ENCODE measurements around the gene CDH4. TPM values are rescaled to one million over a fixed set of nuclear protein-coding genes. Genes with fewer than 3 reads are reported as not detected.

The CDH4 gene
- total and polyA plus RNA-seq, 9 of the 15 experiments (the other 6 are each of a cell fraction or from before 2014, with no cell fraction given): 0.04 TPM; not detected in 8

DNA sequence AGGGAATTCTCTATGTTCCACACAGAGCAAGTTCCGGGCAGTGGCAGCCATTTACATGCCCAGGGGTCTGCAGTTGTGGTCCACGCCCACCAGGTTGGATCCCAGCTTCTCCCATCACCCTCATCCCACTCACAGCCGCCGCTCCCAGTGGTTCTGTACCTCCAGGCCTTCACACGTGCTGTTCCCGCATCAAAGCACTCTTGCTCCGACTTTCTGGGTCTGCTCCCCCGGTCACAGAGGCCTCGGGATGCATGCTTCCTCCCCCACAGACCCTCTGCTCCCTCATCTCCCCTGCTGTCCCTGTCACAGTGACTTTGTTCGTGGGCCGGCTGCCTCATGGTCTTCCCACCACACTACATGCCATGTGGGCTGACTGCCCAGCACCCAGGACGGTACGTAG lies 481.2 kb downstream of the CDH4 start:
- no peak overlapping the region for H3K27ac ChIP-seq (ENCODE audit: extremely low read depth, low read depth, low read length)
- no TSS peak for BruUV-seq (replicated peaks)
- POLR2A ChIA-PET: no interaction called here

More for the DNA sequence above, 481.2 kb downstream of the CDH4 start:
- no peaks in the 10 kb centered on the region; a peak in 1 of 5 replicates for H3K4me1 ChIP-seq (replicated peaks in 1 of 2; ENCODE audit: control insufficient read depth in 2 of 2, insufficient read depth in 2 of 2, low read length in 2 of 2)
- WGBS (ENCODE audit: insufficient coverage, low coverage, missing lambda C conversion rate): 0% methylated on average over 8 of the region's 13 CpGs
- no peaks in the 10 kb centered on the region for H3K9me1 ChIP-seq (ENCODE audit: control insufficient read depth, insufficient read depth, low read length)
- no peak overlapping the region for H3K9ac ChIP-seq (ENCODE audit: insufficient read depth in 1 of 2, low read depth in 2 of 2, low read length in 2 of 2)
- H4K20me1 ChIP-seq (replicated peaks; ENCODE audit: control insufficient read depth, insufficient read depth, low read length): peaks cover 4% of the 10 kb centered on the region; the same call in 1 of the 2 replicates
- no peak overlapping the region for H2AFZ ChIP-seq (ENCODE audit: low read depth, low read length)
- intact Hi-C loops (cut with micrococcal nuclease): no loop called here
- CTCF ChIA-PET (ENCODE audit: low intra/inter-chr PET ratio): no interaction called here
- no peak overlapping the region for H3K4me2 ChIP-seq (ENCODE audit: insufficient read depth, low read length)
- DNase-seq (ENCODE audit: extremely low read depth in 1 of 4, low spot score in 3 of 4) (no peak), FAIRE-seq (no peak), ATAC-seq (no peak)
- TF ChIP-seq RBM39 (optimal IDR thresholded peaks at IDR 0.05; ENCODE audit: low read depth, low read length): no peak
- no peak for TF ChIP-seq EP400 (IDR thresholded peaks at IDR 0.05)
- TF ChIP-seq TCFL5 (CRISPR knock-in tag; conservative IDR thresholded peaks at IDR 0.05): no peak
- TF ChIP-seq SRSF9 (IDR thresholded peaks at IDR 0.05; ENCODE audit: borderline replicate concordance, low read depth, low read length): no peak
- no peak for TF ChIP-seq ZNF583 (CRISPR knock-in tag; IDR thresholded peaks at IDR 0.05)
- TF ChIP-seq ZNF778 (CRISPR knock-in tag; IDR thresholded peaks at IDR 0.05): no peak
- no peak for TF ChIP-seq HMG20B (CRISPR knock-in tag; IDR thresholded peaks at IDR 0.05)
- no peak for TF ChIP-seq POLR2H (tag; IDR thresholded peaks at IDR 0.05; ENCODE audit: low read depth)
- no peak for TF ChIP-seq NFE2L1 (tag; IDR thresholded peaks at IDR 0.05; ENCODE audit: borderline replicate concordance, low read depth)
- no peak for TF ChIP-seq MYNN (IDR thresholded peaks at IDR 0.05)
- TF ChIP-seq MYNN (CRISPR knock-in tag; IDR thresholded peaks at IDR 0.05): no peak
- TF ChIP-seq, protein P1, sequence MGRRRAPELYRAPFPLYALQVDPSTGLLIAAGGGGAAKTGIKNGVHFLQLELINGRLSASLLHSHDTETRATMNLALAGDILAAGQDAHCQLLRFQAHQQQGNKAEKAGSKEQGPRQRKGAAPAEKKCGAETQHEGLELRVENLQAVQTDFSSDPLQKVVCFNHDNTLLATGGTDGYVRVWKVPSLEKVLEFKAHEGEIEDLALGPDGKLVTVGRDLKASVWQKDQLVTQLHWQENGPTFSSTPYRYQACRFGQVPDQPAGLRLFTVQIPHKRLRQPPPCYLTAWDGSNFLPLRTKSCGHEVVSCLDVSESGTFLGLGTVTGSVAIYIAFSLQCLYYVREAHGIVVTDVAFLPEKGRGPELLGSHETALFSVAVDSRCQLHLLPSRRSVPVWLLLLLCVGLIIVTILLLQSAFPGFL (CRISPR knock-in tag; IDR thresholded peaks at IDR 0.05): no peak
- TF ChIP-seq KDM2B (CRISPR knock-in tag; IDR thresholded peaks at IDR 0.05): no peak
- no peak for TF ChIP-seq PCBP2 (IDR thresholded peaks at IDR 0.05; ENCODE audit: low read depth, low read length, poor library complexity, severe bottlenecking)
- no peak for TF ChIP-seq DIDO1 (tag; IDR thresholded peaks at IDR 0.05; ENCODE audit: low read depth)
- no peak for TF ChIP-seq NCOA1 (IDR thresholded peaks at IDR 0.05; ENCODE audit: low read depth)
- no peak for TF ChIP-seq HDAC8 (tag; IDR thresholded peaks at IDR 0.05)
- no peaks in the 10 kb centered on the region for H3K9me3 ChIP-seq (replicated peaks; ENCODE audit: control insufficient read depth, insufficient read depth, low read depth, low read length)
- H3K36me3 ChIP-seq (ENCODE audit: control insufficient read depth, insufficient read depth, low read length): no peaks in the 10 kb centered on the region
- no peaks in the 10 kb centered on the region for H3K79me2 ChIP-seq (ENCODE audit: control insufficient read depth, insufficient read depth, low read length)
- peaks cover 12 to 59% of the 10 kb centered on the region in 2 experiments for H3K27me3 ChIP-seq (ENCODE audit: control insufficient read depth in 2 of 2, insufficient read depth in 2 of 2, low read length in 2 of 2)
- in situ Hi-C loops (cut with MboI): no loop called here
- no peak overlapping the region for H3K4me3 ChIP-seq
